ENCODE data around the gene MANBA. TPM values are rescaled to one million over a fixed set of nuclear protein-coding genes. Genes with fewer than 3 reads are reported as not detected.

MANBA gene
- 10 to 100 TPM; 10.2 to 10.7 TPM for total RNA-seq

DNA sequence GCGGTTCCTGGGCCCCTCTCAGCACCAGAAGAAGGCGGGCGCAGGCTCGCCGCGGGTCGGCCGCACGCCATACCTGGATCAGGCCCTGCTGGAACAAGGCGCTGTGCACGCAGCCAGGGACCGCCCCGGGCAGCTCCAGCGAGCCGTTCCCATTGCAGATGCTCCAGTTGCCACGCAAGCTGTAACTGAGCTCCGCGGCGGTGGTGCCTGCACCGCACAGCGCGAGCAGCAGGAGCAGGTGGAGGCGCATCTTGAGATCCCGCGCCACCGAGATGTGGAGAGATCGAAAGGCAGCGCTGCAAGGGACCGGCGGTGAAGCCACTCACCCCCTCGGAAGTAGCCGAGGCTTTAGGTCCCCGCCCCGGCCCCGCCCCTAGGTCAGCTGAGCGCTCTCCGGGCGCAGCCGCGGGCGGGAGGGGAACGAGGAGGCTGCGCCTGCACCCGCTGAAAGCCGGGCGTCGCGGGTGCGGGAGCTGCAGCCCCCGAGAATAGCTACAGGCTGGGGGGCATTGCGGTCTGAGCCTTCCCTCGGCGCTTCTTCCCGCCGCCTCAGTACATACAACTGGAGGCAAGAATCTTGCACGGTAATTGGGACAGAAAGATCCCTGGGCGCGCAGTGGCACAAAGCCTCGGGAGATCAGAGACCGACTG lies at the start of gene MANBA:
Gene MANBA (minus strand): TSS at position 324 of the 651 bp plus-strand sequence. CDS start 74 bp downstream, at position 250.
- intact Hi-C loops (cut with micrococcal nuclease) = loop anchor here (1.0 to 10.0 kb wide), 9 partner anchors 20 to 415 kb away; partner anchors contain the start of genes BDH2, SLC39A8 and SLC9B1
- CTCF ChIA-PET = interaction anchor here (0.8 to 2.1 kb wide), 9 partner anchors 8 to 339 kb away, joined by 3 to 8 read pairs (median 4); partner anchors contain the start of gene BDH2
- Mint-ChIP-seq H3K27me3 (no peaks in the 10 kb centered on the region), H3K4me1 (ENCODE audit: low read depth) (peaks cover 36% of the 10 kb centered on the region), H3K36me3 (peaks cover 3% of the 10 kb centered on the region), H3K9me3 (peaks cover 2% of the 10 kb centered on the region), H3K27ac (peak within 1 kb of the TSS; percentile 82), H3K4me3 (peak within 1 kb of the TSS; percentile 97)
- POLR2A ChIA-PET = interaction anchor here (0.6 to 2.0 kb wide), 10 partner anchors 12 to 193 kb away, joined by 3 to 25 read pairs (median 4); partner anchors contain the start of genes CISD2 and UBE2D3
- peak; percentile 91 for DNase-seq

DNA sequence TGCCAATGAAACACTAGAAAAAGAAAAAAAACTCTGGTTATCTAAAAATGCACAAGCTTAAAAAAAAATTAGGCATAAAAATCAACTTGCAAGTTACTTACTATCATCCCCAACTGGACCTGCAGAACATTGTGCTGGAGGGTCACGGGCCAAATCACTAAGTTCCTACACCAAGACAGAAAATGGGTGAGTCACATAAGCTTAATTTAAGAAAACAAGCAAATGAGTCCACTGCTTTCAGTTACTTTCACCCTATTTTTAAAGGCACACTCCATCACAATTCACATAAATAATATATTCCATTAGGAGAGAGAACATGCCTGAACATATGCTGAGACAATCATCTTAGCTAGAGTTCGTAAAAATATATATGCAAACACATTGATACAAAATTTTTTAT lies 48.9 kb upstream of the MANBA start:
- H3K36me3 Mint-ChIP-seq = peaks cover 65% of the 10 kb centered on the region
- DNase-seq = no peak
- H3K27me3 Mint-ChIP-seq = no peaks in the 10 kb centered on the region
- no peaks in the 10 kb centered on the region for H3K9me3 Mint-ChIP-seq
- H3K4me1 Mint-ChIP-seq (ENCODE audit: low read depth) = peaks cover 84% of the 10 kb centered on the region
- H3K27ac Mint-ChIP-seq = peak overlapping the region; percentile 73
- CTCF ChIA-PET = interaction anchor here (0.7 to 0.8 kb wide), 2 partner anchors 282 to 475 kb away, joined by 3 to 4 read pairs; no protein-coding TSS in a partner anchor
- no peak overlapping the region for H3K4me3 Mint-ChIP-seq
- intact Hi-C loops (cut with micrococcal nuclease) = loop anchor here (2.0 kb wide), 1 partner anchor 17 kb away; no protein-coding TSS in a partner anchor
- POLR2A ChIA-PET = interaction anchor here (0.7 to 1.0 kb wide), 5 partner anchors 10 to 59 kb away, joined by 3 to 4 read pairs (median 3); partner anchors contain the start of genes CISD2 and UBE2D3

DNA sequence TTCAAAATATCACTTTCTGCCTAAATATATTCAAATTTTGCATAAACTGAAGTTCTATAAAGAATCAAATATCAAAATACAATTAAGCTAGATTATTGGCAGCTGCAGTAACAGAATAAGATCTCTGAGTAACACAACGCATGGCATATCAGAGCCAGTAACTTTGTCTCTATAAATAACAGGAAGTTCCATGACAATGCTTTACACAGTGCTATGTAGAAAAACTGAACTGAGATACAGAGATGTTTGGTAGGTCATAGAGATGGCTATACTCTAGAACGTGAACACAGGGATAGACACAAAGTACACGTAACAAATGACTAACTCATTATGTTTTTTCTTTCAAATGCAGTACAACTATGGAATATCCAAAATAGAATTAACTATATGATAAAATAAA lies 48.4 kb upstream of the MANBA start:
- H3K9me3 Mint-ChIP-seq = no peaks in the 10 kb centered on the region
- ChIA-PET POLR2A (interaction anchor here (0.6 to 1.0 kb wide), 4 partner anchors 10 to 193 kb away, joined by 3 to 5 read pairs (median 4); partner anchors contain the start of gene UBE2D3), CTCF (no interaction called here)
- H3K36me3 Mint-ChIP-seq = peaks cover 63% of the 10 kb centered on the region
- intact Hi-C loops (cut with micrococcal nuclease) = loop anchor here (2.0 kb wide), 1 partner anchor 16 kb away; no protein-coding TSS in a partner anchor
- peak overlapping the region; percentile 61 for H3K27ac Mint-ChIP-seq
- no peak for DNase-seq
- no peaks in the 10 kb centered on the region for H3K27me3 Mint-ChIP-seq
- H3K4me3 Mint-ChIP-seq = no peak overlapping the region
- H3K4me1 Mint-ChIP-seq (ENCODE audit: low read depth) = peaks cover 80% of the 10 kb centered on the region

DNA sequence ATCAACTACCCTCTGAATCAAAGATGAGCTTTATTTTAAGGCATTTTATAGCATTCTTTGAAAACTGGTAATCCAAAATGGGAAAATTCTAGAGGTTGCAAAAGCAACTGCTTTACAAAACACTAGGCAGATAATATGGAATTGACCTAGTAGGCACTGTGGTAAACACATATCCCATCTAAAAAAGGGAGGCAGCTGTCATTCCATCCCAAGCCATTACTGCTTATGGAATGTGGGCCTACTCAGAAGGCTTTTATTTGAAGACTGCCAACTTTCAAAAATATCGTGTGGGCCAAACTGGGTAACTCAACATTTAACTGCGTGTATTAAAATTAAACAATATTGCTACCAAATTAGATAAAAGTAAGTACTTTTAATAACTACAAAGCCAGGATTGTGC lies 47.2 kb upstream of the MANBA start:
- Mint-ChIP-seq H3K36me3 (peaks cover 64% of the 10 kb centered on the region), H3K4me3 (no peak overlapping the region), H3K27ac (no peak overlapping the region), H3K27me3 (no peaks in the 10 kb centered on the region), H3K4me1 (ENCODE audit: low read depth) (peaks cover 76% of the 10 kb centered on the region), H3K9me3 (no peaks in the 10 kb centered on the region)
- POLR2A ChIA-PET = interaction anchor here (0.6 to 1.3 kb wide), 2 partner anchors 10 to 47 kb away, joined by 3 read pairs; partner anchors contain the start of gene MANBA
- intact Hi-C loops (cut with micrococcal nuclease) = loop anchor here (2.0 kb wide), 1 partner anchor 15 kb away; no protein-coding TSS in a partner anchor
- CTCF ChIA-PET = no interaction called here
- no peak for DNase-seq

DNA sequence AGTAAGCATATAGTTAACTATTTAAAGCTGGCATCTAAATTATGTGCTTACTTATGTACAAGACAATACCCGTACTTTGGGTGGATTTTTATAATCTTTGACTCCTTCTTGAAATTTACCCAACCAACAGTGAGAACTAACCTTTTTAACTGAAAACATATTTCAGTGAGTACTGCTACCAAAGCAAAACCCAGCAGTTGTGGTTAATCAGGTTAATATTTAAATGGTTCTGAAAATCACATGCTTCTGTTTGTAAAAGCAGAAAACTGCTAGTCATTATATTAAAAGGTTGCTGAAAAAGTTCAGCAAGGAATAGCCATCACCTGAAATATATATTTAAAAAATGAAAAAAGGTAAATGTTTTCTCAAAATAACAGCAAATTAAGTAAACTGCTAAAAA lies 46.6 kb upstream of the MANBA start:
- Mint-ChIP-seq H3K4me1 (ENCODE audit: low read depth) (peaks cover 75% of the 10 kb centered on the region), H3K36me3 (peaks cover 65% of the 10 kb centered on the region), H3K4me3 (no peak overlapping the region), H3K27me3 (no peaks in the 10 kb centered on the region), H3K9me3 (no peaks in the 10 kb centered on the region), H3K27ac (no peak overlapping the region)
- no peak for DNase-seq
- ChIA-PET CTCF (interaction anchor here (0.7 kb wide), 1 partner anchor 15 kb away, joined by 4 read pairs; no protein-coding TSS in a partner anchor), POLR2A (interaction anchor here (0.6 to 1.3 kb wide), 2 partner anchors 11 to 47 kb away, joined by 3 read pairs; partner anchors contain the start of gene MANBA)
- intact Hi-C loops (cut with micrococcal nuclease) = no loop called here

DNA sequence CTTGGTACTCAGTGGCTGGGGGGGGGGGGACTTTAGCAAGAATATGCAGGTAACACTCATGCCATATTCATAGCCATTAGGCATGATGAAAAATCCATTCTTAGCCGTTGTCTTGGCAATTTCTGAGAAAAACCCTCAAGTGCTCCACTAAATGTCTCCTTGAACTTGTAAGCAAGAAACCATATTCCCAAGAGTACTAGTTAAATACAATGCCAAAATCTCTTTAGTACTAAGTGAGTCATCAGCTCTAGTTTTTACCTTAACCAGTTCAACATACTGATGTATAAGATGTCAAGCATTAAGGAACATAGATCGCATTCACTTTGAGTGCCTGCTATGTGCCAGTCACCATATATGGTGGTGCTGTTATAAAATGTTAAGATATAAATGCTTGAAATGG lies 39.0 kb upstream of the MANBA start:
- Mint-ChIP-seq H3K9me3 (no peaks in the 10 kb centered on the region), H3K36me3 (peaks cover 67% of the 10 kb centered on the region), H3K27ac (no peak overlapping the region), H3K4me3 (no peak overlapping the region), H3K4me1 (ENCODE audit: low read depth) (peaks cover 16% of the 10 kb centered on the region), H3K27me3 (no peaks in the 10 kb centered on the region)
- POLR2A ChIA-PET = no interaction called here
- CTCF ChIA-PET = no interaction called here
- intact Hi-C loops (cut with micrococcal nuclease) = no loop called here
- no peak for DNase-seq

DNA sequence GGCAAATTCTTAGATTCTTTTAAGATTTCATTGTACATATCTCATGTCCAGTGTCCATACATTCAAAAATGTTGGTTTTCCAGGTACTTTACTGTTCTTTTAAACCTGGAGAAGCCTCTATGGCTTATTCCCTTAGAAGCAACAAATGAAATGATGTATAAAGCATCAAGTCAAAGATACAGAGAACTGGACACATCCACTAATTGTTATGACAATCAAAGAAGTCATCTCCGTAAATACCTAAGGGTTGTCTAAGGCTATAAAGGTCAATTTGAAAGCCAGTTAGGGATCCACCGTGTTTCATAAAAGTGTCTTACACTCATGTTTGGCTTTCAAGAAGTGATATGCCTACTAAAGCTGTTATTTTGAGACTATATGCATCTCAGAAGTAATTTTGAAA lies 34.2 kb upstream of the MANBA start:
- H3K4me1 Mint-ChIP-seq (ENCODE audit: low read depth) = peaks cover 33% of the 10 kb centered on the region
- no peak for DNase-seq
- CTCF ChIA-PET = interaction anchor here (1.3 to 1.6 kb wide), 2 partner anchors 17 to 21 kb away, joined by 3 to 4 read pairs; no protein-coding TSS in a partner anchor
- H3K27me3 Mint-ChIP-seq = no peaks in the 10 kb centered on the region
- H3K36me3 Mint-ChIP-seq = peaks cover 67% of the 10 kb centered on the region
- intact Hi-C loops (cut with micrococcal nuclease) = no loop called here
- no peak overlapping the region for H3K4me3 Mint-ChIP-seq
- peak overlapping the region; percentile 34 for H3K27ac Mint-ChIP-seq
- H3K9me3 Mint-ChIP-seq = peaks cover 16% of the 10 kb centered on the region
- POLR2A ChIA-PET = no interaction called here

DNA sequence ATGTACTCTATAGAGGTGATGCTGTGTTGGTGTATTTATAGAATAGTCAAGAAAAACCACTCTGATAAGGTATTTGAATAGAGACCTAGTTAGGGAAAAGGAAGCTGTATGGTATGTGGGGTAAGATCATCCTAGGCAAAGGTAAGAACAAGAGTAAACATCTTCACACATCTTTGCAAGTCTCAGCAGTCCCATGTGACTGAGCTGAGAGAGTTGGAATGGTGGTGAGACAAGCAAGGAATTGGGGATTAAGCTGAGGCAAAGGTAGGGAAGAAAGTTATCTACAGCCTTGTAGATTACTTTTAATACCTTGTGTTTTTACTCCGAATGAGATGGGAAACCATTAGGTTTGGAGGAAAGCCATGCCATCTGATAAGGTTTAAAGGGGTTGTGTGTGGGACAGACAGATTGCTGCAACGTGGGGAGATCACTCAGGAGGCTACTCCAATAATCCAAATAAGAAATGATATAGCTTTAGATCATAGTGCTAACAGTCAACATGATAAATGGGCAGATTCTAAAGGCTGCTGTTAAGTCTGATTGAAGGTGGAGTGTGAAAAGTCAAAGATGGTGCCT lies 31.7 kb upstream of the MANBA start:
- ChIA-PET POLR2A (interaction anchor here (1.0 to 6.0 kb wide), 4 partner anchors 10 to 36 kb away, joined by 3 to 20 read pairs (median 6); partner anchors contain the start of gene UBE2D3), CTCF (interaction anchor here (0.5 to 1.0 kb wide), 2 partner anchors 33 to 348 kb away, joined by 3 read pairs; no protein-coding TSS in a partner anchor)
- no peaks in the 10 kb centered on the region for H3K27me3 Mint-ChIP-seq
- intact Hi-C loops (cut with micrococcal nuclease) = loop anchor here (2.0 kb wide), 1 partner anchor 16 kb away; no protein-coding TSS in a partner anchor
- H3K36me3 Mint-ChIP-seq = peaks cover 51% of the 10 kb centered on the region
- H3K4me3 Mint-ChIP-seq = no peak overlapping the region
- H3K27ac Mint-ChIP-seq = peak overlapping the region; percentile 24
- peaks cover 43% of the 10 kb centered on the region for H3K4me1 Mint-ChIP-seq (ENCODE audit: low read depth)
- peaks cover 22% of the 10 kb centered on the region for H3K9me3 Mint-ChIP-seq
- no peak for DNase-seq

DNA sequence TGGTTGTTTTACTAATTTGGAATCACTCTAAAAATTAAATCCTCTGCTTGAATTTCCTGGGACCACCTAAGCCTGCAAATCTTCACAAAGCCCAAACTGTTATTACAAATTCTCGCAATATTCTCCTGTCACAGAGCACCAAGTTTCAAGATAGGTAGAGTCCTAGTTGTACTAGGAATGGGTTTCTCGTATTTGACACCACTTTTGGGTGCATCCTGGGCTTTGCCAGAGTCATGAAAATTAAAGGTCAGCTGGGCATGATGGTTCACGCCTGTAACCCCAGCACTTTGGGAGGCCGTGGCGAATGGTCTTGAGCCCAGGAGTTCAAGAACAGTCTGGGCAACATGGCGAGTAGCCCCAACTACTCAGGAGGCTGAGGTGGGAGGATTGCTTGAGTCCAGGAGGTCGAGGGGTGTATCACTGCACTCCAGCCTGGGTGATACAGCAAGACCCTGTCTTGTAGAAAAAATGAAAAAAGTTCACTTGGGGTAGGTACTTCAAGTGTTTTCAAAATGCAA lies 30.6 kb upstream of the MANBA start:
- peak; percentile 14 for DNase-seq
- H3K36me3 Mint-ChIP-seq = peaks cover 43% of the 10 kb centered on the region
- peaks cover 46% of the 10 kb centered on the region for H3K4me1 Mint-ChIP-seq (ENCODE audit: low read depth)
- peaks cover 24% of the 10 kb centered on the region for H3K9me3 Mint-ChIP-seq
- intact Hi-C loops (cut with micrococcal nuclease) = no loop called here
- ChIA-PET CTCF (no interaction called here), POLR2A (interaction anchor here (1.0 to 6.0 kb wide), 2 partner anchors 24 to 37 kb away, joined by 3 to 20 read pairs; partner anchors contain the start of gene UBE2D3)
- H3K4me3 Mint-ChIP-seq = no peak overlapping the region
- H3K27ac Mint-ChIP-seq = no peak overlapping the region
- H3K27me3 Mint-ChIP-seq = no peaks in the 10 kb centered on the region

DNA sequence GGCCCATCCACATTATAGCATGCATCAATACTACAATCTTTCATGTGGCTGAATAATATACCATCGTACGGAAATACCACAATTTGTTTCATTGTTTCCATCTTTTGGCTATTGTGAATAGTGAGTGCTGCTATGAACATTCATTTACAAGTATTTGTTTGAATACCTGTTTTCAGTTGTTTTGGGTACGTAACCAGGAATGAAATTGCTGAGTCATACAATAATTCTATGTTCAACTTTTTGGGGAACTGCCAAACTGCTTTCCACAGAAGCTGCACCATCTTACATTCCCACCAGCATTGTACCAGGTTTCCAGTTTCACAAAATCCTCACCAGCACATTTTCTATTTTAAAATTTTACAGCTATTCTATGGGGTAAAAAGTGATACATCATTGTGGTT lies 28.5 kb upstream of the MANBA start:
- intact Hi-C loops (cut with micrococcal nuclease) = loop anchor here (1.0 to 10.0 kb wide), 4 partner anchors 28 to 285 kb away; partner anchors contain the start of genes MANBA and SLC9B2

DNA sequence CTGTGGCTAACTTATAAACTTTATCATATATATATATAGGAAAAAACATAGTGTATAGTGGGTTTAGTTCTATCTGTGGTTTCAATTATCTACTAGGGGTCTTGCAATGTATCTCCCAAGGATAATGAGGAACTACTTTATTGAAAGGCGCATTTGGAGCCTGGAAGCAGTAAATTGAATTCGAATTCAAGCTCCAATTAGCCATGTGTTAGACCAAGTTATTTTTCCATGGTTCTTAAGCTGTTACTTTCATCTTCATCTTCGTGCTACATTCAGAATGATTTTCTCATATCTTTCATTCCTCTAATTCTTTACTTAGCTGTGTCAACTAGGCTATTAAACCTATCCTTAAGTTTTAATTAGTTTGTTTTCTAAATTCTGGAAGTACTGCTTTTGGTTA lies 27.2 kb upstream of the MANBA start:
- CTCF ChIA-PET = interaction anchor here (0.7 kb wide), 1 partner anchor 210 kb away, joined by 3 read pairs; no protein-coding TSS in a partner anchor
- Mint-ChIP-seq H3K36me3 (peaks cover 12% of the 10 kb centered on the region), H3K4me1 (ENCODE audit: low read depth) (peaks cover 39% of the 10 kb centered on the region), H3K27ac (no peak overlapping the region), H3K9me3 (peaks cover 16% of the 10 kb centered on the region), H3K4me3 (no peak overlapping the region), H3K27me3 (no peaks in the 10 kb centered on the region)
- POLR2A ChIA-PET = interaction anchor here (1.2 to 6.0 kb wide), 2 partner anchors 28 to 40 kb away, joined by 3 to 20 read pairs; partner anchors contain the start of gene UBE2D3
- no peak for DNase-seq
- intact Hi-C loops (cut with micrococcal nuclease) = loop anchor here (10.0 kb wide), 1 partner anchor 287 kb away; the partner anchor contains the start of gene SLC9B2

More for the DNA sequence above, 28.5 kb upstream of the MANBA start:
- peaks cover 46% of the 10 kb centered on the region for H3K4me1 Mint-ChIP-seq (ENCODE audit: low read depth)
- H3K36me3 Mint-ChIP-seq = peaks cover 22% of the 10 kb centered on the region
- H3K27ac Mint-ChIP-seq = peak overlapping the region; percentile 67
- H3K27me3 Mint-ChIP-seq = no peaks in the 10 kb centered on the region
- H3K9me3 Mint-ChIP-seq = peaks cover 24% of the 10 kb centered on the region
- H3K4me3 Mint-ChIP-seq = no peak overlapping the region
- ChIA-PET POLR2A (interaction anchor here (1.2 to 6.0 kb wide), 3 partner anchors 29 to 161 kb away, joined by 5 to 20 read pairs (median 6); partner anchors contain the start of genes MANBA and UBE2D3), CTCF (interaction anchor here (0.7 to 1.4 kb wide), 2 partner anchors 27 to 29 kb away, joined by 3 read pairs; no protein-coding TSS in a partner anchor)
- peak; percentile 14 for DNase-seq
